ENCODE measurements around the gene TP53RK.

GRCh38 chr20:46671866-46672542 is 17.2 kb downstream of the TP53RK start:
- TF ChIP-seq CTCF (IDR thresholded peaks at IDR 0.05; ENCODE audit: insufficient read depth, low read length) = no peak
- no peak for TF ChIP-seq POLR2AphosphoS5 (IDR thresholded peaks at IDR 0.05; ENCODE audit: low read depth)
- no peak for TF ChIP-seq REST (IDR thresholded peaks at IDR 0.05; ENCODE audit: insufficient replicate concordance, low read depth)
- no peak for TF ChIP-seq GABPA (IDR thresholded peaks at IDR 0.05; ENCODE audit: low read depth)
